Small intestine (tissue), 7 donors: Measurements from ENCODE around the gene SPTBN4. TPM values are rescaled to one million over a fixed set of nuclear protein-coding genes. Genes with fewer than 3 reads are reported as not detected.
A peak's percentile ranks its signal among the peaks of the same experiment; 100 is the strongest.

Experiments
- DNase-seq, 2 donors: peaks; one replicate each; pipeline versions ENCODE4 v3.0.0 to v3.0.0-alpha.2; 2013
- FAIRE-seq: peaks from 2 replicates; lab custom pipeline; 2012; peaks lifted over from hg19 to GRCh38; lab: Jason Lieb, UNC
- H3K27ac ChIP-seq, 3 donors: one replicate each; pipeline ENCODE4 v1.5.1; 2013; ENCODE audit warnings: low read length in 2 of 3, mild to moderate bottlenecking in 2 of 3, control low read depth in 1 of 3, inconsistent platforms in 1 of 3, low read depth in 1 of 3, moderate library complexity in 1 of 3
- H3K27me3 ChIP-seq, 3 donors: one replicate each; pipeline ENCODE4 v1.6.1; 2013; ENCODE audit warnings: low read length in 3 of 3, inconsistent platforms in 1 of 3; ENCODE audit not compliant: control insufficient read depth in 3 of 3, insufficient read depth in 3 of 3
- H3K36me3 ChIP-seq, 3 donors: one replicate each; pipeline ENCODE4 v1.6.1; 2013; ENCODE audit warnings: low read length in 3 of 3, inconsistent platforms in 1 of 3, low read depth in 1 of 3, mild to moderate bottlenecking in 1 of 3, moderate library complexity in 1 of 3; ENCODE audit not compliant: control insufficient read depth in 3 of 3, insufficient read depth in 2 of 3
- H3K4me1 ChIP-seq, 3 donors: one replicate each; pipeline ENCODE4 v1.6.1; 2013; ENCODE audit warnings: low read length in 2 of 3, inconsistent platforms in 1 of 3, low read depth in 1 of 3, mild to moderate bottlenecking in 1 of 3, moderate library complexity in 1 of 3; ENCODE audit not compliant: control insufficient read depth in 3 of 3, insufficient read depth in 2 of 3
- H3K4me3 ChIP-seq, 3 donors: one replicate each; pipeline ENCODE4 v1.5.1; 2013; ENCODE audit warnings: low read length in 3 of 3, control low read depth in 1 of 3, inconsistent platforms in 1 of 3, low read depth in 1 of 3, mild to moderate bottlenecking in 1 of 3, moderate library complexity in 1 of 3
- H3K9me3 ChIP-seq, 2 donors: one replicate each; pipeline ENCODE4 v1.6.1; 2013; ENCODE audit warnings: low read depth in 1 of 2, low read length in 1 of 2; ENCODE audit not compliant: control insufficient read depth in 2 of 2, insufficient read depth in 1 of 2
- WGBS, 3 donors: extraction: QIAGEN DNeasy Blood & Tissue Kit; methylation state at CpG; one replicate each; pipeline ENCODE4 v1.1.7; 2013; 5-methylcytosine and 5-hydroxymethylcytosine counted together
- polyA plus RNA-seq, 4 donors: library from polyadenylated mRNA; stranded (reverse) in 3 of 4; unstranded in 1 of 4; fragments of 200-250 nt in 3 of 4; fragments of 120-200 nt in 1 of 4; gene quantifications; one replicate each; pipeline versions ENCODE4 v1.2.1 to v1.2.3, GENCODE V29; 2013
- donor health status: healthy with polysubstance abuse.
- donor health status: control.
- donor health status: control.
- donor health status: Bipolar disorder and iron deficiency.
- donor health status: healthy.

SPTBN4 gene
- polyA plus RNA-seq, 4 donors: 1.1 to 2.0 (median 1.8) TPM; not detected in 1

DNA sequence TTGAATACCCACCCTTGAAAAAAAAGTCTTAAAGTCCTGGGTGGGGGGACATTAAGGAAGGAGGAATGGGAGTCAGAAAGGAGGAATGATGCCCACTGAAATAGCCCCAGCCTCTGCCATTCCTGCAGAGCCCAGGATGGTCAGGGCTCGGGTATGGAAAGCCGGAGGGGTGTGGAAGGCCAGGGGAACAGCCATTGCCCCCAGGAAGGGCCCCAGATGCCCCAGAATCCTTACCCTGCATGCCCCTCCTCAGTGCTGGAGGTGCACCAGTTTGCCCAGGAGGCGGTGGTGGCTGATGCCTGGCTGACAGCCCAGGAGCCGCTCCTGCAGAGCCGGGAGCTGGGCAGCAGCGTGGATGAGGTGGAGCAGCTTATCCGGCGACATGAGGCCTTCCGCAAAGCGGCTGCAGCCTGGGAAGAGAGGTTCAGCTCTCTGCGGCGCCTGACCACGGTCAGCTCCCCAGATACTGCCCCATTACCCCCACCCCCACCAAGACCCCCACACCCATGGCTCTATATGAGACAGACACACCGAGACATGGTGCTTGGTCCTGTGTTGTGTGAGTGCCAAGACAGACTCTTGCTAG, 99.2 kb downstream of the SPTBN4 start:
- WGBS, 3 donors: 59 to 70% (median 63%) methylated on average over 8 to 14 of the region's 14 CpGs
- no peak overlapping the region for H3K4me3 ChIP-seq
- FAIRE-seq (no peak), DNase-seq (no peak)
- peaks cover 0 to 2% of the 10 kb centered on the region in 2 donors for H3K9me3 ChIP-seq
- H3K27me3 ChIP-seq: peaks cover 12 to 48% (median 15%) of the 10 kb centered on the region in 3 donors
- H3K4me1 ChIP-seq: peaks cover 0 to 4% (median 3%) of the 10 kb centered on the region in 3 donors
- no peaks in the 10 kb centered on the region for H3K36me3 ChIP-seq
- H3K27ac ChIP-seq: no peak overlapping the region

DNA sequence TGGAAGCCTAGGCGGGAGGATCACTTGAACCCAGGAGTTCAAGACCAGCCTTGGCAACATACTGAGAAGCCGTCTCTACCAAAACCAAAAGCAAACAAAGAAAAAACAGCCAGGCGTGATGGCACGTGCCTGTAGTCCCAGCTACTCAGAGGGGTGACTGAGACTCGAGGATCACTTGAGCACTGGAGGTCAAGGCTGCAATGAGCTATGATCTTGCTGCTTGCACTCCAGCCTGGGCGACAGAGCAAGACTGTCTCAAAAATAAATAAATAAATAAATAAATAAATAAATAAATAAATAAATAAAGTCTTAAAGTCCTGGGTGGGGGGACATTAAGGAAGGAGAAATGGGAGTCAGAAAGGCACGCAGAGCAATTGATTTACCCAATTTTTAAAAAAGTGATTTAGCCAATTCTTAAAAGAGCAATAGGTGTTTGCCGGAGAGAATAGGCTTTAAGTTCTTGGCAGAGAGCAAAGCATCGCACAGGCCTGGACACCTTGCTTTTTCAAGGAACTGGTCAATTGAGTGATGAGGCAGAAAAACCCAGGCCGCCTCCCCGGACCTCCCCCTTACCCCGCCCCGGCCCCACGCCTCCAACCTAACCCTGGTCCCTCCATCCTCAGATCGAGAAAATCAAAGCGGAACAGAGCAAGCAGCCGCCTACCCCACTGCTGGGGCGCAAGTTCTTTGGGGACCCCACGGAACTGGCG, 100.4 kb downstream of the SPTBN4 start:
- no peak for FAIRE-seq
- Histone ChIP-seq H3K27ac (no peak overlapping the region), H3K27me3 (peaks cover 12 to 48% (median 15%) of the 10 kb centered on the region in 3 donors), H3K4me1 (peaks cover 0 to 4% (median 3%) of the 10 kb centered on the region in 3 donors), H3K9me3 (peaks cover 0 to 2% of the 10 kb centered on the region in 2 donors), H3K4me3 (no peak overlapping the region), H3K36me3 (no peaks in the 10 kb centered on the region)
- 14 to 21% (median 17%) methylated on average over 20 of the region's 20 CpGs for WGBS, 3 donors
- DNase-seq: no peak

DNA sequence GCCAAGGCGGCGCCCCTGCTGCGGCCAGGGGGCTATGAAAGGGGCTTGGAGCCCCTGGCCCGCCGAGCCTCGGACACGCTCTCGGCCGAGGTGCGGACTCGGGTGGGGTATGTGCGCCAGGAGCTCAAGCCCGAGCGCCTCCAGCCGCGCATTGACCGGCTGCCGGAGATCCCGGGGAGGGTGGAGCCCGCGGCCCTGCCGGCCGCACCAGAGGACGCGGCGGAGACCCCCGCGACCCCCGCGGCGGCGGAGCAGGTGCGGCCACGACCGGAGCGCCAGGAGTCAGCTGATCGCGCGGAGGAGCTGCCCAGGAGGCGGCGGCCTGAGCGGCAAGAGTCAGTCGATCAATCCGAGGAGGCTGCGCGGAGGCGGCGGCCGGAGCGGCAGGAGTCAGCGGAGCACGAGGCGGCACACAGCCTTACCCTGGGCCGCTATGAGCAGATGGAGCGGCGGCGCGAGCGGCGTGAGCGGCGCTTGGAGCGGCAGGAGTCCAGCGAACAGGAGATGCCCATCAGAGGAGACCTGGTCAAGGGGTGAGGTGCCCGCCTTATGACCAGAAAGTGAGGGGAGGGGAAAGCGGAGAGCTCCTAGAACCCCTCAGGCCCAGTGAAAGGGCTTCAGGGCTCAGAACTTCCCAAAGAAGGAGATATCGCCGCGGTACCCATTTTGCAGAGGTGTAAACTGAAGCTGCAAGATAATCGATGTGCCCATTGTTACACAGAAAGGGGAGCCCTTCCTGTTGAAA, 101.1 kb downstream of the SPTBN4 start:
- Histone ChIP-seq H3K4me3 (no peak overlapping the region), H3K9me3 (peaks cover 0 to 2% of the 10 kb centered on the region in 2 donors), H3K36me3 (no peaks in the 10 kb centered on the region), H3K27me3 (peaks cover 12 to 48% (median 15%) of the 10 kb centered on the region in 3 donors), H3K4me1 (peaks cover 0 to 4% (median 3%) of the 10 kb centered on the region in 3 donors), H3K27ac (no peak overlapping the region)
- DNase-seq (no peak), FAIRE-seq (no peak)
- 9 to 16% (median 12%) methylated on average over 61 to 70 of the region's 70 CpGs for WGBS, 3 donors

DNA sequence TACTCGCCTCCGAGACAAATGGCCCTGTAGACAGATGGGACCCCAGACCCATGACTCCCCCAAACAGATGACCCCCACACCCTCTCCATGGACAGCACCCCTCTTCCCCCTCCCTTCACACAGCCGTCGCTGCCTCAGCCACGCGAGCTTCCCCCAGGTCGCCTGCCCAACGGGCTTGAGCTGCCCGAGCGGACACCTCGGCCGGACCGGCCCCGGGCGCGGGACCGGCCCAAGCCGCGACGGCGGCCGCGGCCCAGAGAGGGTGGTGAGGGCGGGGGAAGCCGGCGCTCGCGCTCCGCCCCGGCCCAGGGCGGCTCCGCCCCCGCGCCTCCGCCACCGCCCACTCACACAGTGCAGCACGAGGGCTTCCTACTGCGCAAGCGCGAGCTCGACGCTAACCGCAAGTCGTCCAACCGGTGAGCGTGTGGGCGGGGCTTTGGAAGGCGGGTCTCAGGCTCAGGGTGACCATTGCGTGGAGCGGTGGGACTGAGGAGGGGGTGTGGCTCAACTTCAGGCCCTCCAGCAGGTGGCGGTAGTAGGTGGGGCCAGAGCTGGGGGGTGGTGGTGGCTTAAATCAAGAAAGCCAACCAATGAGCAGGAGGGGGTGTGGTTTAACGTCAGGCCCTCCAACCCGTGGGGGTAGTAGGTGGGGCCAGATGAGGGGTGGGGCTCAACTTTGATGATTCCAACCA, 103.7 kb downstream of the SPTBN4 start:
- WGBS, 3 donors: 1 to 2% (median 1%) methylated on average over 51 to 53 of the region's 53 CpGs
- H3K9me3 ChIP-seq: peaks cover 0 to 2% of the 10 kb centered on the region in 2 donors
- H3K4me1 ChIP-seq: peaks cover 0 to 4% (median 3%) of the 10 kb centered on the region in 3 donors
- peaks cover 9 to 41% (median 11%) of the 10 kb centered on the region in 3 donors for H3K27me3 ChIP-seq
- FAIRE-seq: no peak
- peak; percentile 99 for DNase-seq
- no peaks in the 10 kb centered on the region for H3K36me3 ChIP-seq
- H3K4me3 ChIP-seq: peak overlapping the region in 1 of 3 donors; percentile 27
- H3K27ac ChIP-seq: peak overlapping the region in 1 of 3 donors; percentile 62

DNA sequence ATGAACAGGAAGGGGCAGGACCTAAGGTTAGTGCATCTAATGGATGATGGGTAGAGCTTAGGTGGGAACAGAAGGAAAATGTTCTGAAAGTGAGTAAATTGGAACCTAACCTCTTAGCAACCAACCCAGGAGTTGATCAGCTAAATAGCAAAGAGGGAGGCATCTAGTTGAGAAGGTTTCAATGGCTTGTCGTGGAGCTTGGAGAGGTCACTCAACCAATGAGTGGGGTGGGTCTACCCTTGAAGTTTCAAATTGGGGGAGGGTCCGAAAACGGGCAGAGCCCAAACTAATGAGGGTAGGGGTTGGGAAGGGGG, 104.2 kb downstream of the SPTBN4 start:
- no peak for FAIRE-seq
- Histone ChIP-seq H3K4me3 (no peak overlapping the region), H3K36me3 (no peaks in the 10 kb centered on the region), H3K27me3 (peaks cover 6 to 38% (median 11%) of the 10 kb centered on the region in 3 donors), H3K4me1 (peaks cover 0 to 5% (median 5%) of the 10 kb centered on the region in 3 donors), H3K9me3 (peaks cover 0 to 2% of the 10 kb centered on the region in 2 donors), H3K27ac (no peak overlapping the region)
- no peak for DNase-seq
- 26 to 37% (median 36%) methylated on average over 3 of the region's 3 CpGs for WGBS, 3 donors

DNA sequence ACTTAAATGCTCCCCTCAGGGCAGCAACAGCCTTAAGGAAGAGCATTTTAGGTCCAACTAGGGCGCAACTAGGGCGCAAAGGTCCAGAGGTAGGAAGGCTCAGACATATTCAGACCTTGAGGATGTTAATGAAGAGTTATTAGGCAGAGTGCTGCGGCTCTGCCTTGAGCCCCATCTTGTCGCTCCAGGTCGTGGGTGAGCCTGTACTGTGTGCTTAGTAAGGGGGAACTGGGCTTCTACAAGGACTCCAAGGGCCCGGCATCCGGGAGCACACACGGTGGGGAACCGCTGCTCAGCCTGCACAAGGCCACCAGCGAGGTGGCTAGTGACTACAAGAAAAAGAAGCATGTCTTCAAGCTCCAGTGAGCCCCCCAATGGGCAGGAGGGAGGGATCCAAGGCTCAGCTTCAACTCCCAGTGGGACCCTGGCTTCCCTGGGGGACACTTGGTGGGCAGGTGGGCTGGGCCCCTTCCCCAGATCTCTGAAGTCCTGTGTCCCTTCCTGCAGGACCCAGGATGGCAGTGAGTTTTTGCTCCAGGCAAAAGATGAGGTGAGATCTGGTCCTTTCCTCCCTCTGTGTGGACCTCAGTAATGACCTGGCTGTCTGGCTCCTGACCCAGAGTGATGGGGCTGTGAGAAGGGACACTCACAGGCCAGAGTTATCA, 105.2 kb downstream of the SPTBN4 start:
- H3K9me3 ChIP-seq: peaks cover 0 to 2% of the 10 kb centered on the region in 2 donors
- H3K27me3 ChIP-seq: peaks cover 6 to 31% (median 11%) of the 10 kb centered on the region in 3 donors
- no peak overlapping the region for H3K4me3 ChIP-seq
- DNase-seq: no peak
- no peak for FAIRE-seq
- H3K4me1 ChIP-seq: peaks cover 0 to 7% (median 5%) of the 10 kb centered on the region in 3 donors
- WGBS, 3 donors: 83 to 86% (median 85%) methylated on average over 10 of the region's 10 CpGs
- no peaks in the 10 kb centered on the region for H3K36me3 ChIP-seq
- no peak overlapping the region for H3K27ac ChIP-seq

DNA sequence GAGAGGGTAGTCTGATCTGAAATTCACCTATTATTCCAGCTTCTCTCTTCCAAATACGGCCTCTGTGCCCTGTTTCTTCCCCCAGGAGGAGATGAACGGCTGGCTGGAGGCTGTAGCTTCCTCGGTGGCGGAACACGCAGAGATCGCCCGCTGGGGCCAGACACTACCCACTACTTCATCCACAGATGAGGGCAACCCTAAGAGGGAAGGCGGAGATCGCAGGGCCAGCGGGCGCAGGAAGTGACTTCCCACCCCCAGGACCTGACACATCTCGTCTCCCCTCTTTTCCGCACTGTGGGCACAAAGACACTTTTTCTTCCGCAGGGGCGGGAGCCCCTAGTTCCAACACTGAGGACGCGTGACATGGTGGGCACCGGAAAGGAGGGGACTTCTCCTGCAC, 108.5 kb downstream of the SPTBN4 start:
- no peak overlapping the region for H3K27ac ChIP-seq
- WGBS, 3 donors: 77 to 91% (median 85%) methylated on average over 18 of the region's 18 CpGs
- peaks cover 0 to 5% (median 0%) of the 10 kb centered on the region in 3 donors for H3K27me3 ChIP-seq
- peaks cover 0 to 5% (median 5%) of the 10 kb centered on the region in 3 donors for H3K4me1 ChIP-seq
- H3K4me3 ChIP-seq: no peak overlapping the region
- H3K9me3 ChIP-seq: no peaks in the 10 kb centered on the region
- no peak for DNase-seq
- H3K36me3 ChIP-seq: peaks cover 0 to 12% (median 2%) of the 10 kb centered on the region in 3 donors
- no peak for FAIRE-seq
